Right cardiac atrium (tissue), 5 donors: Measurements from ENCODE around the gene AKAP13. TPM values are rescaled to one million over a fixed set of nuclear protein-coding genes. Genes with fewer than 3 reads are reported as not detected.

Experiments used
- ATAC-seq, 2 donors: fragments of 200-7000 bp; cut with Tn5 transposase; one replicate each; pipeline versions ENCODE4 v1.8.0 to v1.9.1; 2020; ENCODE audit warnings: moderate library complexity in 2 of 2, mild to moderate bottlenecking in 1 of 2
- DNase-seq, 3 donors: peaks; one replicate each; pipeline ENCODE4 v3.0.0-alpha.2; 2020
- H3K27ac ChIP-seq: one replicate; pipeline ENCODE4 v1.5.1; 2013; ENCODE audit warnings: mild to moderate bottlenecking, low read length, control low read depth, moderate library complexity
- H3K27me3 ChIP-seq: one replicate; pipeline ENCODE4 v1.6.1; 2013; ENCODE audit not compliant: control insufficient read depth, insufficient read depth
- H3K4me1 ChIP-seq: one replicate; pipeline ENCODE4 v1.6.1; 2013; ENCODE audit warnings: low read length; ENCODE audit not compliant: control insufficient read depth, insufficient read depth
- H3K4me3 ChIP-seq: one replicate; pipeline ENCODE4 v1.5.1; 2013; ENCODE audit warnings: low read length, control low read depth
- H3K9me3 ChIP-seq: one replicate; pipeline ENCODE4 v1.6.1; 2013; ENCODE audit warnings: low read length; ENCODE audit not compliant: control insufficient read depth
- WGBS: extraction: QIAGEN DNeasy Blood & Tissue Kit; methylation state at CpG from one replicate; pipeline ENCODE4 v1.1.7; 2013; 5-methylcytosine and 5-hydroxymethylcytosine counted together
- intact Hi-C, 4 donors: fragments of 100-400 bp; cut with DNase I; formaldehyde crosslinking; loops; one replicate each; pipeline versions ENCODE4 v1.11.0 to v1.14.0; 2022 to 2023
- polyA plus RNA-seq: library from polyadenylated mRNA; stranded (reverse); fragments of 200-250 nt; gene quantifications from one replicate; pipeline ENCODE4 v1.2.3, GENCODE V29; 2013
- total RNA-seq, 4 donors: library from RNA; stranded (reverse); fragmentation: NEBNext Ultra II Directional; extraction: Animal tissue kit (Norgen Biotek cat#: 25700); gene quantifications; one replicate each; pipeline ENCODE4 v1.2.1, GENCODE V29; 2021
- donor health status: healthy with polysubstance abuse.
- donor health status: DM: no; HTN: yes; CAD: no.
- donor health status: DM: no; HTN: no; CAD: no.
- donor health status: DM: no; HTN: yes; CAD: no; lungs with severe emphysema.
- donor health status: DM: yes; HTN: yes; CAD: no.

The AKAP13 gene
- total and polyA plus RNA-seq, 5 donors: 104 to 348 (median 250) TPM

DNA sequence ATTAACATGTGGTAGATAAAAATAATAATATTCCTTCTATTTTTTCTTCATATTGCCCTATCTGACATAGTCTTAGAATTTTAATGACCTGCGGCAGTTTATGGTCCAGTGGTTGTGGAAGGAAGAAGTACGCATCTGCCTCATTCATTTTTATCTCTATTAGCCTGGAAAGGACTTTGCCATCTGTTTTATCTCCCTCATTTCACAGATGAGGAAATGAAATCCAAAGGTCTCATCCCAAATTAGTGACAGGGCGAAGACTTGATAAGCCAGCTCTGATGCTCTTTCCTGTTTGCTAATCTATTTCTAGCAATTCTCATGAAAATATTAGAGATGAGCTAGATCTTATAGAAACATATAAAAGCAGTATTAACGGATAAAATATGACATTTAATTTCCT, 301.0 kb downstream of the AKAP13 start:
- no peak overlapping the region for H3K4me3 ChIP-seq
- H3K4me1 ChIP-seq: peaks cover 3% of the 10 kb centered on the region
- H3K27ac ChIP-seq: no peak overlapping the region
- no peak for DNase-seq
- ATAC-seq: no peak
- intact Hi-C loops: no loop called here
- H3K27me3 ChIP-seq: no peaks in the 10 kb centered on the region
- 53% methylated on average over 4 of the region's 4 CpGs for WGBS
- H3K9me3 ChIP-seq: no peaks in the 10 kb centered on the region

DNA sequence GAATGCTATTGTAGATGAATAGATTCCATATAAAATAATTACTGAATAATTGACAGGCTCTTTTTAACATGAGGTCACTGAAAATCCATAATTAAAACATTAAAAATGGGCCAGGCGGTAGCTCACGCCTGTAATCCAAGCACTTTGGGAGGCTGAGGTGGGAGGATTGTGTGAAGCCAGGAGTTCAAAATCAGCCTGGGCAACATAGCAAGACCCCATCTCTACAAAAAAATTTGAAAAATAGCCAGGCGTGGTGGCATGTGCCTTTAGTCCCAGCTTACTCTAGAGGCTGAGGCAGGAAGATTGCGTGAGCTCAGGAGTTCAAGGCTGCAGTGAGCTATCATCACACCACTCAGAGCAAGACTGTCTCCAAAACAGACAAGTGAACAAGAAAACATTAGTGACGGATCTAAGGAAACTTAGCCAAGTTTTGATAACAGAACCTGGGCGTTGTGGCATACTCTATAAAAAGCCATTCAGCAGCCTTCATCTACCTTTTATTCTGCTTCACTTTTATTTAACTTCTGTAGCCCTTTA, 303.8 kb downstream of the AKAP13 start:
- intact Hi-C loops: no loop called here
- DNase-seq: peak in 1 of 3 donors; percentile 35
- Histone ChIP-seq H3K27ac (no peak overlapping the region), H3K9me3 (no peaks in the 10 kb centered on the region), H3K4me1 (no peaks in the 10 kb centered on the region), H3K4me3 (peak overlapping the region; percentile 20), H3K27me3 (no peaks in the 10 kb centered on the region)
- 70% methylated on average over 6 of the region's 6 CpGs for WGBS
- peak; percentile 69 to 73 for ATAC-seq

DNA sequence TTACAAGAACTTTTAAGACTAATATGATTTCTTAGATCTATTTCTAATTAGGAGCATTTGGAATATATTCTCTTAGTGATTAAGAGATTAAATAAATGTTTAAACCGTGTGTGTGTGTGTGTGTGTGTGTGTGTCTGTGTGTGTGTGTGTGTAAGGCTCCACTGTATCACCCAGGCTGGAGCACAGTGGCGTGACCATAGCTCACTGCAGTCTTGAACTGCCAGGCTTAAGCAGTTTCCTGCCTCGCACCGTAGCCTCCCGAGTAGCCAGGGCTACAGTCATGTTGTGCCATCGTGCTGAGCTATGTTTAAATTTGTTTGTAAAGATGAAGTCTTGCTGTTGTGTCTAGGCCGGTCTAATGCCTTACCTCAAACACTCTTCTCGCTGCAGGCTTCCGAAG, 305.0 kb downstream of the AKAP13 start:
- DNase-seq: no peak
- intact Hi-C loops: no loop called here
- Histone ChIP-seq H3K9me3 (no peaks in the 10 kb centered on the region), H3K4me1 (peaks cover 4% of the 10 kb centered on the region), H3K27ac (peak overlapping the region; percentile 38), H3K27me3 (no peaks in the 10 kb centered on the region), H3K4me3 (no peak overlapping the region)
- 72% methylated on average over 9 of the region's 9 CpGs for WGBS
- peak in 1 of 2 donors; percentile 42 for ATAC-seq

DNA sequence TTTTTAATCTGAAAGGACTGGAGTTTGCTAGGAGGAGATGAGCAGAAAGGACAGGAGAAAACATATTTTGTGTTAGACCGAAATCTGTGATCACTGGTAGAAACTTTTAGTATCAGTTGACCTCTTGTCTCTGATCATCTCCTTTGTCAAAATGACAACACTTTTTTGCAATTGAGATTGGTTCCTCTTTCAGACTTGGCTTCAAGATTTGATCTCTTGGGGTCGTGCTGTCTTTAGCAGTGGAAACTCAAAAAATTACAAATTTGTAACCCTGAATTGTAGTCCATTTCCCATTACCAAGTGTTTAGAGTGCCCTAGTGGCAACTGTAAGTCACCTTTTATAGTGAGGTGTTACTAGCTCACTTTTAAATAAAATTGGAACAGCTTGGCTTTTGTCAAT, 306.9 kb downstream of the AKAP13 start:
- intact Hi-C loops: no loop called here
- Histone ChIP-seq H3K27me3 (no peaks in the 10 kb centered on the region), H3K27ac (no peak overlapping the region), H3K9me3 (no peaks in the 10 kb centered on the region), H3K4me1 (peaks cover 9% of the 10 kb centered on the region), H3K4me3 (no peak overlapping the region)
- DNase-seq: no peak
- ATAC-seq: no peak
- 84% methylated on average over 2 of the region's 2 CpGs for WGBS

DNA sequence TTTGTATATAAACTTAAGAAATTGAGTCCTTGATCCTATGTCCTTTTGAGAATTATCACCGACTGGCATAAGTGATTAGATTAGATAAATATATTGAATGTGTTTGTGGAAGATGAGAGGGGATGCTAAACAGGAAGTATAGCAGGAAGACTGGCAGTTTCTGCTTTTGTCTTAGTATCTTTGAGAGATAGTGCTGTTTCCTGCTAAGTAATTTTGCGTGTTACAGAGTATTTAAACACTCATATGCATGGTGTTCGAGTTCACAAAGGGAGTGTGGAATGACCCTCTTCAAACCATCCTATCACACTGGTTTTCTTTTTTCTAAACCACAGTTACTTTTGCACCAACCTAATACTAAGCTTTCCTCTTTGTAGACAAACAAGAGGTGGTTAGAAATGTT, 308.3 kb downstream of the AKAP13 start:
- ATAC-seq: no peak
- WGBS: 17% methylated on average over 3 of the region's 3 CpGs
- no peak overlapping the region for H3K27ac ChIP-seq
- peaks cover 14% of the 10 kb centered on the region for H3K4me1 ChIP-seq
- no peak overlapping the region for H3K4me3 ChIP-seq
- intact Hi-C loops: no loop called here
- no peaks in the 10 kb centered on the region for H3K27me3 ChIP-seq
- no peaks in the 10 kb centered on the region for H3K9me3 ChIP-seq
- no peak for DNase-seq

DNA sequence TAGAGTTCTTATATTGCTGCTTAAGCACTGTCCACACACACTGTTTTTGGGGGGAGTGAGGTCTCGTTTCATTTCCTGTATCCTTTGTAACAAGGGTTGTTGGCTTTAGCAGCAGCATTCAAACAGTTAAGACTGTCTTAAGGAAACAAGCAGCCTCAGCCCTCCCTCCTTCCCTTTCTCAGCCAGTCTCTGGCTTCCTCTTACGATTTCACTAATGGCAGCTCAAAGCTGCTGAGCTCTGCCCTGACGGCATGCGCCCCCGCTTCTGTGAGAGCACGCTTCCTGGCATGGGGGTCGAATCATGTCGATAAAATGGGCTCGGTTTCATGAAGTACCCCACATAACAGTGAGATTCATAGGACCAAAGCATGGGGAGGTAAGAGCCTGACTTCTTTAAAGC, 309.3 kb downstream of the AKAP13 start:
- DNase-seq (peak in 2 of 3 donors; percentile 64 to 77), ATAC-seq (peak; percentile 68 to 73)
- intact Hi-C loops: no loop called here
- Histone ChIP-seq H3K4me3 (peak overlapping the region; percentile 44), H3K4me1 (peaks cover 16% of the 10 kb centered on the region), H3K9me3 (no peaks in the 10 kb centered on the region), H3K27ac (peak overlapping the region; percentile 91), H3K27me3 (no peaks in the 10 kb centered on the region)
- WGBS: 15% methylated on average over 9 of the region's 9 CpGs

DNA sequence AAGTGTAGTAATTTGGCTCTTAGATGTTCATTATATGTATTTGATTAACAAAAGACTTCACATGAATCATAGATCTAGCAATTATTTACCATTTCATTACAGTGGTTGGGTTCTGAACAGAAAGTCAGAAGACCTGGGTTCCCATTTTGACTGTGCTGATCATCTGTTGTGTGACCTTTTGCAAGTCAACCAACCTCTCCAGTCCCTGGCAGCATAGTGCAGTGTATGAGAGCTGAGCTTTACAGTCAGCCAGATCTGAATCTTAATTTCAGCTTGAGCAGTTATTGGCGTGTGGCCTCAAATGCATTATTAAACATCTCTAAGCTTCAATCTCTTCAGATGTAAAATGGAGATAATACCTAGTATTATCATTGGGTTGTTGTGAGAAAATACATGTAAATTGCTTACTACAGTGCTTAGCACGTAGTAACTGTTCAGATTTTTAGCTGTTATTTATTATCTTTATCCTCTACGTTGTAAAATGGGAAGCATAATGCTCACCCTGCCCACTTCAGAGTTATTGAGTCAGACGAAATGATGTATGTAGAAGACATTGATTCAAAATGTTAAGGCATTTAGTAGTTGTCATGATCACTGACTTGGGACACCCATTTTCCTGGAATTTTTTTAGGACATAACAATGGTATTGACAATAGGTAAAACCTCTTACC, 310.3 kb downstream of the AKAP13 start:
- Histone ChIP-seq H3K27ac (peak overlapping the region; percentile 66), H3K27me3 (no peaks in the 10 kb centered on the region), H3K9me3 (no peaks in the 10 kb centered on the region), H3K4me3 (no peak overlapping the region), H3K4me1 (peaks cover 16% of the 10 kb centered on the region)
- intact Hi-C loops: no loop called here
- ATAC-seq: peak in 1 of 2 donors; percentile 5
- WGBS: 76% methylated on average over 4 of the region's 4 CpGs
- DNase-seq: no peak

DNA sequence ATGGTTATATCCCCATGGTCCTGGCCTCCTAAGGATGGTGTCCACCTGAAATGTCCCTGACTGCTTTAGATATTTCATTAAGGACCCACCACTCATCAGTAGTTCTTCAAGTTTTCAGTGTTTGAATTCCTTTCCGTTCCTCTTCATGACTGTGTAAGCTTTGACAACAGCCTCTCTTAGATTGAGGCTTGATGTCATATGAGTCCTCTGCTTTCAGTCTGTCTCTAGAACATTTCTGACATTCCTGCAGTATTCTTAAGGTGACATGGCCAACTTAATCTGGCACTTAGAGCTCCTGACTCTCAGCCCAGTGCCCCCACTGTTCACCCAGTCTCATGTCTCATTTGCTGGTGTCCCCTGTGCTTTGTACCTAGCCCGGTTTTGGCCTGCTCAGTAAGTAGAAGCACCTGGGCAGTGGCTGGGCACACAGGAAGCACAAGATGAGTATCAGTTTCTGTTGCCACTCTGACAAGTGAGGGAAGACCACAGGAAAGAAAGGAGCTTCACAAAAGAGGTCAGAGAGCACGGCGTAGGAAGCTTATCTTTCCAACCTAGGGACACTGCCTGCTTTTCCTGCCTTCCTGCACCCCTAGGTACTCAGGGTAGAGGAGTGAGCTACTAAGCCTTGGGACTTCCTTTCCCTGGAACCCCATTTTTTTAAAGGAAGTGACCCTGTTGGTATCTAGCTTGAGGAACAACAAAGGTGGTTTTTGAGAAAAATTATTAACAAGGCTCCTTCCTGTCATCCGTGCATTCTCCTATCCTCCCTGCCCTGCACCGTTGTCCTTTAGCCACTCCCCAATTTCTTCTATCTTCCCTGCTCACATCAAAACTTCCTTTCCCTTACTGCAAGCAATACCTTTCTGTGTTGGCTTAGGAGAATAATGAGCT, 311.2 kb downstream of the AKAP13 start:
- H3K27me3 ChIP-seq: no peaks in the 10 kb centered on the region
- WGBS: 55% methylated on average over 6 of the region's 6 CpGs
- H3K9me3 ChIP-seq: no peaks in the 10 kb centered on the region
- H3K4me3 ChIP-seq: no peak overlapping the region
- peaks cover 16% of the 10 kb centered on the region for H3K4me1 ChIP-seq
- intact Hi-C loops: no loop called here
- DNase-seq (no peak), ATAC-seq (peak; percentile 9 to 11)
- peak overlapping the region; percentile 66 for H3K27ac ChIP-seq

DNA sequence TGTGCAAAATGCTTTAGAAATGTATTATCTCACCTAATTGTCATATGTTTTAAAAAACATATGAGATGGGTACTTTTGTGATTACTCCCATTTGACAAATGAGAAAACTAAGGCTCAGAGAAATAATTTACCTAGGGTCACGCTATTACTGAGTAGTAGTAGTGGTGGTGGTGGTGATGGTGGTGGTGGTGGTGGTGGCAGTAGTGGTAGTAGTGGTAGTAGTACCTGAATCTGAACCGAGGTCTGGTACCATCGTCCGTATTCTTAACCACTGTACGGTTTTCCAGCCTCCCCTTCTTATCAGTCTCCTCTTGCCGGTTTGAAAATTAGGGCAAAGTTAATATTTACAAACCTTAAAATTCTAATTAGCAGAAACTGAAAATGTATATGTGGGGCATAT, 311.9 kb downstream of the AKAP13 start:
- intact Hi-C loops: no loop called here
- 91% methylated on average over 6 of the region's 6 CpGs for whole genome bisulfite sequencing
- H3K4me3 ChIP-seq: no peak overlapping the region
- no peaks in the 10 kb centered on the region for H3K27me3 ChIP-seq
- ATAC-seq (no peak), DNase-seq (no peak)
- peaks cover 16% of the 10 kb centered on the region for H3K4me1 ChIP-seq
- H3K9me3 ChIP-seq: no peaks in the 10 kb centered on the region
- no peak overlapping the region for H3K27ac ChIP-seq

DNA sequence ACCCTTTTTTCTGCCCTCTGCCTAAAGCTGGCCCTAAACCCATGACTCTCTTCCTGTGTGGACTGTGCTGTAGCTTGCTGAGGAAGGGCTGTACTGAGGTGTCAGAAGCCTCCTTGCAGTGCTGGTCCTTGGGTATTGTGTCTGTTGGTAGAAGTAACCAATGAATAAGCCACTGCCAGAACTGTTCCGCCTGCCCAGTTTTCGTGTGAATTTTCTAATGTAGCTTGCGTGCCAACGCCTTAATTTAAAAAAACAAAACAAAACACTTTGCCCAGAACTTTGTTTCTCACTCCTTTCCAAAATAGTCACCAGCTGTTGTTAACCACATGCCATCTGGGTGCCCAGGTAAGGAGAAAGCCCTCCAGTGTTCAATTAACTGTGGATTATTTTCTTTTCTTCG, 312.5 kb downstream of the AKAP13 start:
- H3K9me3 ChIP-seq: no peaks in the 10 kb centered on the region
- ATAC-seq: peak in 1 of 2 donors; percentile 57
- intact Hi-C loops: no loop called here
- no peak overlapping the region for H3K4me3 ChIP-seq
- WGBS: 61% methylated on average over 5 of the region's 5 CpGs
- H3K27ac ChIP-seq: no peak overlapping the region
- no peaks in the 10 kb centered on the region for H3K27me3 ChIP-seq
- no peak for DNase-seq
- H3K4me1 ChIP-seq: peaks cover 16% of the 10 kb centered on the region

DNA sequence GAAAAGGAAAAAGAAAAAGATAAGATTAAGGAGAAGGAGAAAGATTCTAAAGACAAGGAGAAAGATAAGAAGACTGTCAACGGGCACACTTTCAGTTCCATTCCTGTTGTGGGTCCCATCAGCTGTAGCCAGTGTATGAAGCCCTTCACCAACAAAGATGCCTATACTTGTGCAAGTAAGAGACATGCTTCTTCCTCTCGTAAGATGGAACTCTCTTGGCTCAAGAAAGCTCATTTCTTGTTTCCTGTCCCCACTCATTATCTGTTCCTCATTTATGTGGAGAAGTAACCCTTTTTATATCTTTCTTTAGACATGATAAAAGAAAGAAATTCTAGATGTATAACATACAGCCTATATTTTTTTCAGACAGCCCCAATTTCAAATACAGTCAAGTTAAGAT, 312.9 kb downstream of the AKAP13 start:
- no peak for DNase-seq
- peaks cover 16% of the 10 kb centered on the region for H3K4me1 ChIP-seq
- 33% methylated on average over 2 of the region's 2 CpGs for WGBS
- intact Hi-C loops: no loop called here
- no peak overlapping the region for H3K27ac ChIP-seq
- H3K9me3 ChIP-seq: no peaks in the 10 kb centered on the region
- no peak for ATAC-seq
- H3K27me3 ChIP-seq: no peaks in the 10 kb centered on the region
- H3K4me3 ChIP-seq: no peak overlapping the region
